ENCODE data around the gene RHPN2.

- TF ChIP-seq, protein P1, sequence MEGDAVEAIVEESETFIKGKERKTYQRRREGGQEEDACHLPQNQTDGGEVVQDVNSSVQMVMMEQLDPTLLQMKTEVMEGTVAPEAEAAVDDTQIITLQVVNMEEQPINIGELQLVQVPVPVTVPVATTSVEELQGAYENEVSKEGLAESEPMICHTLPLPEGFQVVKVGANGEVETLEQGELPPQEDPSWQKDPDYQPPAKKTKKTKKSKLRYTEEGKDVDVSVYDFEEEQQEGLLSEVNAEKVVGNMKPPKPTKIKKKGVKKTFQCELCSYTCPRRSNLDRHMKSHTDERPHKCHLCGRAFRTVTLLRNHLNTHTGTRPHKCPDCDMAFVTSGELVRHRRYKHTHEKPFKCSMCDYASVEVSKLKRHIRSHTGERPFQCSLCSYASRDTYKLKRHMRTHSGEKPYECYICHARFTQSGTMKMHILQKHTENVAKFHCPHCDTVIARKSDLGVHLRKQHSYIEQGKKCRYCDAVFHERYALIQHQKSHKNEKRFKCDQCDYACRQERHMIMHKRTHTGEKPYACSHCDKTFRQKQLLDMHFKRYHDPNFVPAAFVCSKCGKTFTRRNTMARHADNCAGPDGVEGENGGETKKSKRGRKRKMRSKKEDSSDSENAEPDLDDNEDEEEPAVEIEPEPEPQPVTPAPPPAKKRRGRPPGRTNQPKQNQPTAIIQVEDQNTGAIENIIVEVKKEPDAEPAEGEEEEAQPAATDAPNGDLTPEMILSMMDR (IDR thresholded peaks at IDR 0.05; ENCODE audit: insufficient read depth, low read length), result no peak
- TF ChIP-seq POLR2AphosphoS5 (IDR thresholded peaks at IDR 0.05; ENCODE audit: low read depth), result no peak
Observed at GRCh38 chr19:33050110-33050509, 14.6 kb downstream of the RHPN2 start.
